Muscle of back (tissue), 11 donors: ENCODE results near the gene ETF1. TPM values are rescaled to one million over a fixed set of nuclear protein-coding genes. Genes with fewer than 3 reads are reported as not detected.

Source experiments
- DNase-seq, 3 donors: peaks; one replicate each; pipeline versions ENCODE4 v3.0.0 to v3.0.0-alpha.2; 2013
- polyA plus RNA-seq, 10 donors: library from polyadenylated mRNA; unstranded; fragments of 120-200 nt; gene quantifications; one replicate each; pipeline ENCODE4 v1.2.1, GENCODE V29; 2013; ENCODE audit not compliant: insufficient read length in 10 of 10

ETF1 gene
- polyA plus RNA-seq, 10 donors: 39.6 to 62.8 (median 48.8) TPM

GRCh38 chr5:138465261-138466124 lies 77.5 kb downstream of the ETF1 start, which contains the start of gene EGR1:
EGR1 (plus strand) TSS chr5:138465479; CDS start chr5:138465762, 283 bp downstream.
- peak; percentile 96 to 99 (median 96) for DNase-seq

- DNase-seq: peak; percentile 99 to 100 (median 99)
These were observed 78.4 kb downstream of the ETF1 start for GRCh38 chr5:138464388-138465260.

- peak; percentile 97 to 99 (median 99) for DNase-seq
These were observed 79.0 kb downstream of the ETF1 start for GRCh38 chr5:138464008-138464387.

- no peak for DNase-seq
These were observed 79.5 kb downstream of the ETF1 start for GRCh38 chr5:138463419-138464007.

- peak in 1 of 3 donors; percentile 24 for DNase-seq
These were observed 81.5 kb downstream of the ETF1 start for GRCh38 chr5:138461343-138462125.

GRCh38 chr5:138460032-138460693 lies 82.9 kb downstream of the ETF1 start:
- DNase-seq: no peak

GRCh38 chr5:138459311-138459933 lies 83.6 kb downstream of the ETF1 start:
- peak in 1 of 3 donors; percentile 54 for DNase-seq

- no peak for DNase-seq
These were observed 84.2 kb downstream of the ETF1 start for GRCh38 chr5:138458856-138459255.

GRCh38 chr5:138458384-138458783 lies 84.7 kb downstream of the ETF1 start:
- no peak for DNase-seq

GRCh38 chr5:138457531-138458275 lies 85.3 kb downstream of the ETF1 start:
- no peak for DNase-seq

Other genes starting within 250 kb of the ETF1 start
- 1 to 10 TPM; 2.6 to 5.5 (median 4.0) TPM for gene CDC25C, start 211.4 kb downstream of the ETF1 start, polyA plus RNA-seq
- gene FAM53C, start 205.0 kb downstream of the ETF1 start, polyA plus RNA-seq: 10 to 100 TPM; 30.0 to 41.0 (median 35.3) TPM
- 10 to 100 TPM; 50.2 to 67.6 (median 54.0) TPM for gene KDM3B, start 190.6 kb downstream of the ETF1 start, polyA plus RNA-seq
- 10 to 100 TPM in 9 of 10 donors, 1 to 10 TPM in 1; 9.4 to 28.3 (median 16.7) TPM for gene REEP2, start 104.2 kb downstream of the ETF1 start, polyA plus RNA-seq
- 1,000 to 10,000 TPM in 1 of 10 donors, 100 to 1,000 TPM in 8, 10 to 100 TPM in 1; 52.7 to 1,010 (median 186) TPM for gene EGR1, start 77.8 kb downstream of the ETF1 start, polyA plus RNA-seq
- 100 to 1,000 TPM; 137 to 186 (median 154) TPM for gene HSPA9, start 32.2 kb upstream of the ETF1 start, polyA plus RNA-seq
- gene CTNNA1, start 210.2 kb upstream of the ETF1 start, polyA plus RNA-seq: 100 to 1,000 TPM; 235 to 327 (median 283) TPM